Heart left ventricle (tissue), 16 donors: ENCODE data around the gene CFAP157. TPM values are rescaled to one million over a fixed set of nuclear protein-coding genes. Genes with fewer than 3 reads are reported as not detected.

Source experiments
- ATAC-seq, 4 donors: fragments of 200-7000 bp; cut with Tn5 transposase; one replicate each; pipeline ENCODE4 v1.9.1; 2020 to 2022; ENCODE audit warnings: moderate library complexity in 4 of 4, mild to moderate bottlenecking in 3 of 4, moderate number of reproducible peaks in 1 of 4
- DNase-seq, 5 donors: peaks; one replicate each; pipeline ENCODE4 v3.0.0-alpha.2; 2020
- H3K27ac ChIP-seq, 12 donors: fragments of 200-600 bp; sonication (generic) in 4 of 12; one replicate each; pipeline versions ENCODE4 v1.5.0 to v1.8.0; 2016 to 2022; ENCODE audit warnings: mild to moderate bottlenecking in 2 of 12
- H3K27me3 ChIP-seq, 9 donors: fragments of 200-600 bp; sonication (generic) in 2 of 9; one replicate each; pipeline versions ENCODE4 v1.5.1 to v1.8.0; 2016 to 2022; ENCODE audit warnings: mild to moderate bottlenecking in 3 of 9
- H3K36me3 ChIP-seq, 9 donors: fragments of 200-600 bp; sonication (generic) in 2 of 9; one replicate each; pipeline versions ENCODE4 v1.5.0 to v1.8.0; 2018 to 2022; ENCODE audit warnings: mild to moderate bottlenecking in 2 of 9
- H3K4me1 ChIP-seq, 12 donors: fragments of 200-600 bp; sonication (generic) in 4 of 12; one replicate each; pipeline versions ENCODE4 v1.5.0 to v1.8.0; 2016 to 2022; ENCODE audit warnings: mild to moderate bottlenecking in 3 of 12
- H3K4me3 ChIP-seq, 12 donors: fragments of 200-600 bp; sonication (generic) in 4 of 12; one replicate each; pipeline versions ENCODE4 v1.5.0 to v1.8.0; 2017 to 2022; ENCODE audit warnings: mild to moderate bottlenecking in 9 of 12, moderate library complexity in 4 of 12
- H3K9me3 ChIP-seq, 12 donors: fragments of 200-600 bp; sonication (generic) in 4 of 12; one replicate each; pipeline versions ENCODE4 v1.5.0 to v1.8.0; 2016 to 2022; ENCODE audit warnings: mild to moderate bottlenecking in 1 of 12
- CTCF ChIP-seq, 12 donors: fragments of 200-600 bp; sonication (generic) in 4 of 12; IDR thresholded peaks; one replicate each; pipeline versions ENCODE4 v1.5.0 to v1.8.0; 2018 to 2022; ENCODE audit warnings: antibody characterized with exemption in 12 of 12, mild to moderate bottlenecking in 5 of 12
- POLR2A ChIP-seq, 2 donors: fragments of 450-650 bp; IDR thresholded peaks; one replicate each; pipeline ENCODE4 v1.6.1; 2017; ENCODE audit warnings: antibody characterized with exemption in 2 of 2, mild to moderate bottlenecking in 2 of 2, moderate library complexity in 2 of 2
- WGBS, 4 donors: extraction: QIAGEN DNeasy Blood & Tissue Kit in 2 of 4; methylation state at CpG; one replicate each; pipeline versions ENCODE4 v1.1.5 to v1.1.7; 2013 to 2018; 5-methylcytosine and 5-hydroxymethylcytosine counted together
- intact Hi-C, 10 donors: fragments of 100-400 bp; cut with DNase I; formaldehyde crosslinking; loops; one replicate each; pipeline versions ENCODE4 v1.11.1 to v1.14.2; 2022
- polyA plus RNA-seq, 2 donors: library from polyadenylated mRNA; stranded (reverse); fragments of 200-250 nt; gene quantifications; one replicate each; pipeline ENCODE4 v1.2.3, GENCODE V29; 2013
- total RNA-seq, 9 donors: library from RNA; depleted of rRNA in 2 of 9; stranded (reverse); fragments of >200 nt in 2 of 9; fragmentation: NEBNext Ultra II Directional in 3 of 9; extraction: Animal tissue kit (Norgen Biotek cat#: 25700) in 3 of 9; gene quantifications; one replicate each; pipeline versions ENCODE4 v1.1.0 to v1.2.4, GENCODE V29; 2016 to 2023
- donor health status: ischemic (EF 13 %, LVEDD 7.1; RV severe dilation, severe dysfunction).
- donor health status: healthy with polysubstance abuse.
- donor health status: DM: no; HTN: yes; CAD: no.
- donor health status: DM: no; HTN: no; CAD: no.
- donor health status: ischemic (EF 25% LVEDD 6.9; RV normal size, moderate dysfunction).
- donor health status: ischemic (EF 25% LVEDD 5.7; RV mildly dilated, moderate dysfunction).
- donor health status: healthy.
- donor health status: DM: yes; HTN: yes; CAD: no.
- donor health status: ischemic (EF 35%, LVEDD 5.7; RV mildly dilated, moderate dysfunction).
- donor health status: nonischemic (EF 11% LVEDD 7.7; RV severe dilation, severe dysfunction).
- donor health status: DM: yes; HTN: yes; CAD: no.
- donor health status: PGD.
- donor health status: ischemic (EF 29% LVEDD 5.4; RV normal size, mild dysfunction).
- donor health status: nonischemic (EF 23%, LVEDD 6.1; RV moderate dilation, normal function).

Gene CFAP157
- total and polyA plus RNA-seq, 11 donors = 0.08 to 0.87 (median 0.11) TPM; not detected in 7

GRCh38 chr9:127763918-127764384, 57.2 kb downstream of the CFAP157 start:
- intact Hi-C loops = loop anchor here in 2 of 10 donors (1.0 to 10.0 kb wide), 3 partner anchors 21 to 93 kb away; partner anchors contain the start of gene ENG (in 1 of the 2)
- peak in 1 of 2 donors; percentile 23 for TF ChIP-seq POLR2A (IDR thresholded peaks at IDR 0.05)
- peak in 11 of 12 donors; percentile 37 to 63 (median 48) for TF ChIP-seq CTCF (IDR thresholded peaks at IDR 0.05)
- ATAC-seq (peak; percentile 66 to 83 (median 76)), DNase-seq (peak; percentile 73 to 85 (median 81))
- peaks cover 0 to 2% (median 0%) of the 10 kb centered on the region in 9 donors for H3K27me3 ChIP-seq
- no peaks in the 10 kb centered on the region for H3K9me3 ChIP-seq
- H3K4me1 ChIP-seq = peaks cover 9 to 97% (median 55%) of the 10 kb centered on the region in 12 donors
- WGBS, 4 donors = 25 to 41% (median 35%) methylated on average over 7 of the region's 7 CpGs
- peak overlapping the region; percentile 45 to 96 (median 88) for H3K27ac ChIP-seq
- H3K4me3 ChIP-seq = no peak overlapping the region
- H3K36me3 ChIP-seq = peaks cover 0 to 33% (median 10%) of the 10 kb centered on the region in 9 donors

- Histone ChIP-seq H3K27me3 (no peaks in the 10 kb centered on the region), H3K4me1 (peaks cover 9 to 98% (median 50%) of the 10 kb centered on the region in 12 donors), H3K27ac (peak overlapping the region in 11 of 12 donors; percentile 74 to 96 (median 82)), H3K4me3 (no peak overlapping the region), H3K36me3 (peaks cover 0 to 20% (median 4%) of the 10 kb centered on the region in 9 donors), H3K9me3 (no peaks in the 10 kb centered on the region)
- ATAC-seq = no peak
- TF ChIP-seq CTCF (IDR thresholded peaks at IDR 0.05) (no peak), POLR2A (IDR thresholded peaks at IDR 0.05) (no peak)
- intact Hi-C loops = loop anchor here in 1 of 10 donors (10.0 kb wide), 1 partner anchor 89 kb away; the partner anchor contains the start of gene ENG
- DNase-seq = no peak
- WGBS, 4 donors = 59 to 76% (median 64%) methylated on average over 1 of the region's 1 CpG
Observed at GRCh38 chr9:127765418-127765817, 58.6 kb downstream of the CFAP157 start.

Other genes starting within 250 kb of the CFAP157 start
- gene STXBP1, start 94.7 kb upstream of the CFAP157 start, total RNA-seq = 100 to 1,000 TPM in 1 of 9 donors, 10 to 100 TPM in 8; 35.9 to 102 (median 50.2) TPM
- 10 to 100 TPM; 14.0 to 23.7 TPM for gene STXBP1, start 94.7 kb upstream of the CFAP157 start, polyA plus RNA-seq
- gene PTRH1, start 8.7 kb downstream of the CFAP157 start, total RNA-seq = 10 to 100 TPM in 7 of 9 donors, 1 to 10 TPM in 2; 7.3 to 30.5 (median 13.5) TPM
- 10 to 100 TPM; 14.0 to 44.7 TPM for gene PTRH1, start 8.7 kb downstream of the CFAP157 start, polyA plus RNA-seq
- gene TTC16, start 9.1 kb downstream of the CFAP157 start, total RNA-seq = under 1 TPM in 8 of 9 donors, not detected in 1; 0.09 to 0.61 (median 0.24) TPM
- under 1 TPM in 1 of 2 donors, not detected in 1; 0.34 TPM for gene TTC16, start 9.1 kb downstream of the CFAP157 start, polyA plus RNA-seq
- gene TOR2A, start 28.3 kb downstream of the CFAP157 start, total RNA-seq = 1 to 10 TPM; 1.7 to 9.2 (median 3.3) TPM
- 1 to 10 TPM; 3.4 to 5.2 TPM for gene TOR2A, start 28.3 kb downstream of the CFAP157 start, polyA plus RNA-seq
- 10 to 100 TPM; 13.7 to 38.9 (median 16.9) TPM for gene SH2D3C, start 71.7 kb downstream of the CFAP157 start, total RNA-seq
- 10 to 100 TPM; 21.1 to 24.8 TPM for gene SH2D3C, start 71.7 kb downstream of the CFAP157 start, polyA plus RNA-seq
- 10 to 100 TPM; 35.6 to 60.3 (median 47.8) TPM for gene CDK9, start 79.0 kb downstream of the CFAP157 start, total RNA-seq
- gene CDK9, start 79.0 kb downstream of the CFAP157 start, polyA plus RNA-seq = 10 to 100 TPM; 26.2 to 30.4 TPM
- 10 to 100 TPM; 39.9 to 55.1 (median 41.5) TPM for gene FPGS, start 95.9 kb downstream of the CFAP157 start, total RNA-seq
- gene FPGS, start 95.9 kb downstream of the CFAP157 start, polyA plus RNA-seq = 10 to 100 TPM; 36.8 to 50.1 TPM
- 100 to 1,000 TPM; 116 to 252 (median 133) TPM for gene ENG, start 147.7 kb downstream of the CFAP157 start, total RNA-seq
- 100 to 1,000 TPM; 156 to 245 TPM for gene ENG, start 147.7 kb downstream of the CFAP157 start, polyA plus RNA-seq
- 100 to 1,000 TPM; 415 to 810 (median 586) TPM for gene AK1, start 170.7 kb downstream of the CFAP157 start, total RNA-seq
- 1,000 to 10,000 TPM in 1 of 2 donors, 100 to 1,000 TPM in 1; 312 to 1,060 TPM for gene AK1, start 170.7 kb downstream of the CFAP157 start, polyA plus RNA-seq
- gene ST6GALNAC6, start 192.6 kb downstream of the CFAP157 start, total RNA-seq = 10 to 100 TPM; 28.4 to 75.9 (median 45.6) TPM
- 10 to 100 TPM; 35.7 to 37.5 TPM for gene ST6GALNAC6, start 192.6 kb downstream of the CFAP157 start, polyA plus RNA-seq
- 10 to 100 TPM; 28.3 to 66.1 (median 42.6) TPM for gene ST6GALNAC4, start 210.1 kb downstream of the CFAP157 start, total RNA-seq
- 10 to 100 TPM; 17.0 to 72.0 TPM for gene ST6GALNAC4, start 210.1 kb downstream of the CFAP157 start, polyA plus RNA-seq
- under 1 TPM in 7 of 9 donors, not detected in 2; 0.33 to 0.77 (median 0.51) TPM for gene PIP5KL1, start 223.8 kb downstream of the CFAP157 start, total RNA-seq
- under 1 TPM; 0.12 to 0.15 TPM for gene PIP5KL1, start 223.8 kb downstream of the CFAP157 start, polyA plus RNA-seq
- gene DPM2, start 230.9 kb downstream of the CFAP157 start, total RNA-seq = 10 to 100 TPM in 7 of 9 donors, 1 to 10 TPM in 2; 7.2 to 19.5 (median 11.7) TPM
- 10 to 100 TPM; 15.3 to 31.7 TPM for gene DPM2, start 230.9 kb downstream of the CFAP157 start, polyA plus RNA-seq